Body of pancreas (tissue), 4 donors: ENCODE data around the gene NARF. TPM values are rescaled to one million over a fixed set of nuclear protein-coding genes. Genes with fewer than 3 reads are reported as not detected.
A peak's percentile ranks its signal among the peaks of the same experiment; 100 is the strongest.
"Not testable (repeated sequence)": the region's sequence is repeated elsewhere in the genome, so short reads cannot be mapped to it uniquely, and the experiment has no call there.

Source experiments
- ATAC-seq: fragments of 150-250 bp; one replicate; pipeline ENCODE4 v1.9.1; 2016
- DNase-seq, 4 donors: peaks; one replicate each; pipeline ENCODE4 v3.0.0-alpha.2; 2019
- H3K27ac ChIP-seq, 4 donors: fragments of 200-600 bp; sonication (generic); 1 replicate in 3 of 4; 2 replicates in 1 of 4; pipeline versions ENCODE4 v1.5.1 to v1.6.1; 2016 to 2019; ENCODE audit warnings: mild to moderate bottlenecking in 1 of 4, mixed read lengths in 1 of 4, moderate library complexity in 1 of 4
- H3K27me3 ChIP-seq, 2 donors: fragments of 200-600 bp; sonication (generic); one replicate each; pipeline ENCODE4 v1.6.0; 2016; ENCODE audit warnings: mild to moderate bottlenecking in 1 of 2
- H3K36me3 ChIP-seq, 2 donors: fragments of 200-600 bp; sonication (generic); replicated peaks in 1 of 2; 2 replicates each; pipeline ENCODE4 v1.5.1; 2016; ENCODE audit warnings: low read depth in 2 of 2; ENCODE audit not compliant: insufficient read depth in 1 of 2
- H3K4me1 ChIP-seq: fragments of 200-600 bp; sonication (generic); one replicate; pipeline ENCODE4 v1.6.0; 2016
- H3K4me3 ChIP-seq, 2 donors: fragments of 200-600 bp; sonication (generic); 1 replicate in 1 of 2; 2 replicates in 1 of 2; pipeline ENCODE4 v1.5.1; 2016 to 2019
- H3K9me3 ChIP-seq, 3 donors: fragments of 200-600 bp; sonication (generic); 1 replicate in 2 of 3; 2 replicates in 1 of 3; pipeline ENCODE4 v1.5.1; 2016
- POLR2A ChIP-seq, 3 donors: fragments of 450-650 bp; IDR thresholded peaks; one replicate each; pipeline ENCODE4 v1.6.1; 2016; ENCODE audit warnings: antibody characterized with exemption in 3 of 3, mild to moderate bottlenecking in 2 of 3
- WGBS, 2 donors: methylation state at CpG; one replicate each; pipeline ENCODE4 v1.1.5; 2017; 5-methylcytosine and 5-hydroxymethylcytosine counted together
- intact Hi-C: fragments of 100-400 bp; cut with DNase I; formaldehyde crosslinking; loops from one replicate; pipeline ENCODE4 v1.15.1; 2023
- total RNA-seq, 2 donors: library from RNA; depleted of rRNA; stranded (reverse); fragments of >200 nt; gene quantifications; one replicate each; pipeline ENCODE4 v1.1.0, GENCODE V29; 2016
- TF ChIP-seq, protein P1 (sequence below), 7 experiments: fragments of 450-650 bp in 4 of 7; fragments of 200-600 bp in 3 of 7; sonication (generic) in 3 of 7; IDR thresholded peaks; one replicate each; pipeline ENCODE4 v1.5.1; 2016 to 2019; ENCODE audit warnings: antibody characterized with exemption in 7 of 7

NARF gene
- total RNA-seq, 2 donors from 2014 or later, result 14.5 to 85.4 TPM

DNA sequence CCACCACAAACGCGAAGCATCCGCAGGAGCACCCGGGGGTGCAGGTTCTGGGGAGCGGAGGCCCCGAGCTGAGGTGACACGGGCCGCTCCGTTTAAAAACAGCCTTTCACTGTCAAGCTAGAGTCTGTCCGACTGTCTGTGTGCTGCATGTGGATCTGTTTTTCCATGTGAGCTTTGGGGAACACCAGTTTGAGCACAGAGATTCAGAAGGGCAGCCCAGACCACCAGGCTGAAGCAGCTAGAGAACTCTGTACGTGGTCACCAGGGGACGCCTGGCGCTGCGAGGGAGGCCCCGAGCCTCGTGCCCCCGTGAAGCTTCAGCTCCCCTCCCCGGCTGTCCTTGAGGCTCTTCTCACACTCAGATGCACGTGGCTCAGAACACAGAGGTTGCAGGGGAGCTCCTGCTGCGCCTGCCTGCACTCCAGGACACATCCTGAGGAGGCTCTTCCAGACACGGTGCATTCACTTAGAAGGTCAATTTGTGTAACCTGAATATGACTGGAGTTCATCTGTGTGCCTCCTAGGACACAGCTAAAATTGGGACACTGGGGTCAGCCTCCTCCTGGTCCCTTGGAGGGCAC lies 45.3 kb downstream of the NARF start:
- Histone ChIP-seq H3K27ac (no peak overlapping the region), H3K4me3 (no peak overlapping the region), H3K9me3 (no peaks in the 10 kb centered on the region), H3K4me1 (peaks cover 9% of the 10 kb centered on the region), H3K27me3 (no peaks in the 10 kb centered on the region), H3K36me3 (no peaks in the 10 kb centered on the region)
- WGBS, 2 donors, result 78 to 87% methylated on average over 5 to 19 of the region's 21 CpGs
- no peak for ATAC-seq
- TF ChIP-seq, protein P1, sequence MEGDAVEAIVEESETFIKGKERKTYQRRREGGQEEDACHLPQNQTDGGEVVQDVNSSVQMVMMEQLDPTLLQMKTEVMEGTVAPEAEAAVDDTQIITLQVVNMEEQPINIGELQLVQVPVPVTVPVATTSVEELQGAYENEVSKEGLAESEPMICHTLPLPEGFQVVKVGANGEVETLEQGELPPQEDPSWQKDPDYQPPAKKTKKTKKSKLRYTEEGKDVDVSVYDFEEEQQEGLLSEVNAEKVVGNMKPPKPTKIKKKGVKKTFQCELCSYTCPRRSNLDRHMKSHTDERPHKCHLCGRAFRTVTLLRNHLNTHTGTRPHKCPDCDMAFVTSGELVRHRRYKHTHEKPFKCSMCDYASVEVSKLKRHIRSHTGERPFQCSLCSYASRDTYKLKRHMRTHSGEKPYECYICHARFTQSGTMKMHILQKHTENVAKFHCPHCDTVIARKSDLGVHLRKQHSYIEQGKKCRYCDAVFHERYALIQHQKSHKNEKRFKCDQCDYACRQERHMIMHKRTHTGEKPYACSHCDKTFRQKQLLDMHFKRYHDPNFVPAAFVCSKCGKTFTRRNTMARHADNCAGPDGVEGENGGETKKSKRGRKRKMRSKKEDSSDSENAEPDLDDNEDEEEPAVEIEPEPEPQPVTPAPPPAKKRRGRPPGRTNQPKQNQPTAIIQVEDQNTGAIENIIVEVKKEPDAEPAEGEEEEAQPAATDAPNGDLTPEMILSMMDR (IDR thresholded peaks at IDR 0.05), result no peak
- TF ChIP-seq POLR2A (IDR thresholded peaks at IDR 0.05), result no peak
- intact Hi-C loops, result no loop called here
- DNase-seq, result no peak

DNA sequence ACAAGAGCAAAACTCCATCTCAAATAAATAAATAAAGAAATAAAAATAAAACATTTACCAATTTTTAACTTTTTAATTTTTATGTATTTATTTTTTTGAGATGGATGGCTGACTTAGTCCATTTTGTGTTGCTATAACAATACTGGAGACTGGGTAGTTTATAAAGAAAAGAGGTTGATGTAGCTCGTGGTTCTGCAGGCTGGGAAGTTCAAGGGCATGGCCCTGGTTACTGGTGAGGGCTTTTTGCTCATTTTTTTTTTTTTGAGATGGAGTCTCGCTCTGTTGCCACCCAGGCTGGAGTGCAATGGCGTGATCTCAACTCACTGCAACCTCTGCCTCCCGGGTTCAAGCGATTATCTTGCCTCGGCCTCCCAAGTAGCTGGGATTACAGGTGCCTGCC lies 46.8 kb downstream of the NARF start:
- WGBS, 2 donors, result 87 to 94% methylated on average over 6 of the region's 6 CpGs
- no peak overlapping the region for H3K4me3 ChIP-seq
- intact Hi-C loops, result no loop called here
- H3K9me3 ChIP-seq, result no peaks in the 10 kb centered on the region
- no peak for DNase-seq
- no peak overlapping the region for H3K27ac ChIP-seq
- TF ChIP-seq, protein P1 (IDR thresholded peaks at IDR 0.05), result no peak
- TF ChIP-seq POLR2A (IDR thresholded peaks at IDR 0.05), result no peak
- ATAC-seq, result no peak
- H3K36me3 ChIP-seq, result no peaks in the 10 kb centered on the region
- H3K4me1 ChIP-seq, result peaks cover 9% of the 10 kb centered on the region
- H3K27me3 ChIP-seq, result no peaks in the 10 kb centered on the region

DNA sequence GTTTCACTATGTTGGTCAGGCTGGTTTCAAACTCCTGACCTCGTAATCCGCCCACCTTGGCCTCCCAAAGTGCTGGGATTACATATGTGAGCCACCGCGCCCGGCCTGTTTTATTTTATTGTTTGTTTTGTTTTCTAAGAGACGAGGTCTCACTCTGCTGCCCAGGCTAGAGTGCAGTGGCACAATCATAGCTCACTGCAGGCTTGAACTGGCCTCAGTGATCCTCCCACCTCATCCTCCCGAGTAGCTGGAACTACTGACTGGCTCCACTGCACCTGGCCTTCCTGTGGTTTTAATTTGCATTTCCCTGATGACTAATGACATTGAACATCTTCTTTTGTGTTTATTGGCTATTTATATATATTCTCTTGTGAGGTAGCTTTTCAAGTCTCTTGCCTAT lies 47.9 kb downstream of the NARF start:
- not testable (repeated sequence) for DNase-seq
- 74 to 87% methylated on average over 7 of the region's 7 CpGs for WGBS, 2 donors

DNA sequence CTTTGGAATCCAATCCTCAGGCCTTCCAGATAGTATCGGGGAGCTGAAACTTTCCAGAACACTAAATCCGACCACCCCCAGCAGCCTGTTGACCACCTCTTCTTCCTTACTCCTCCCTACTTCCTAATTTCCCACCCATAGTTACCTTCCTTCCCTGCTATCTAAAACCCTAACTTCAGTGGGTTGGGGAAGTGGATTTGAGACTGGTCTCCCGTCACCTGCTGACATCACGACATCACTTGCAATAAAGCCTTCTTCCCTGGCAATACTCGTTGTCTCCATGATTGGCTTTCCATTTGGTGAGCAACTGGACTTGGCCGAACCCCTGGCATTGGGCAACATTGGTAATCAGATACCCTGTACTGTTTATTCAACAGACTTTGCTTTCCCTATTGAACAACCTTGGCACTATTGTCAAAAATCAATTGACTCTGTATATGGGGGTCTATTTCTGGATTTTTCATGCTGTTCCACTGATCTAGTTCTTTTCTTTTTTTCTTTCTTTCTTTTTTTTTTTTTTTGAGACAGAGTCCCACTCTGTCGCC lies 49.2 kb downstream of the NARF start:
- H3K36me3 ChIP-seq, result no peaks in the 10 kb centered on the region
- intact Hi-C loops, result no loop called here
- H3K27ac ChIP-seq, result no peak overlapping the region
- H3K9me3 ChIP-seq, result no peaks in the 10 kb centered on the region
- TF ChIP-seq, protein P1 (IDR thresholded peaks at IDR 0.05), result no peak
- no peak for TF ChIP-seq POLR2A (IDR thresholded peaks at IDR 0.05)
- no peak overlapping the region for H3K4me3 ChIP-seq
- H3K27me3 ChIP-seq, result no peaks in the 10 kb centered on the region
- H3K4me1 ChIP-seq, result peaks cover 9% of the 10 kb centered on the region
- peak; percentile 56 for ATAC-seq
- DNase-seq, result peak in 1 of 4 donors; percentile 37
- 50 to 62% methylated on average over 7 of the region's 7 CpGs for WGBS, 2 donors

More for the DNA sequence above, 47.9 kb downstream of the NARF start:
- H3K4me3 ChIP-seq, H3K36me3 ChIP-seq, H3K27me3 ChIP-seq, H3K4me1 ChIP-seq, H3K27ac ChIP-seq, intact Hi-C loops, ATAC-seq, H3K9me3 ChIP-seq: not testable (repeated sequence)

DNA sequence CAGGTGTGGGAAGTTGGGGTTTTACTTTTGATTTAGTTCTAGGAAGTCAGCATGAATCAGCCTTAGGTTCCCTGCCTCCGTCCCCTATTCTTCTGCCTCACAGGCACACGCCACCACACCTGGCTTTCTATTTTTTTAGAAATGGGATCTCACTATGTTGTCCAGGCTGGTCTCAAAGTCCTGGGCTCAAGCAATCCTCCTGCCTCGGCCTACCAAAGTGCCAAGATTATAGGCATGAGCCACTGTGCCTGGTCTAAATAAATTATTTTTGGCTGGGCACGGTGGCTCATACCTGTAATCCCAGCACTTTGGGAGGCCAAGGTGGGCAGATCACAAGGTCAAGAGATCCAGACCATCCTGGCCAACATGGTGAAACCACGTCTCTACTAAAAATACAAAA lies 53.1 kb downstream of the NARF start:
- intact Hi-C loops, H3K36me3 ChIP-seq, ATAC-seq, H3K27ac ChIP-seq, H3K27me3 ChIP-seq, H3K9me3 ChIP-seq, H3K4me1 ChIP-seq, DNase-seq, H3K4me3 ChIP-seq: not testable (repeated sequence)
- 82 to 83% methylated on average over 5 of the region's 5 CpGs for whole genome bisulfite sequencing, 2 donors

DNA sequence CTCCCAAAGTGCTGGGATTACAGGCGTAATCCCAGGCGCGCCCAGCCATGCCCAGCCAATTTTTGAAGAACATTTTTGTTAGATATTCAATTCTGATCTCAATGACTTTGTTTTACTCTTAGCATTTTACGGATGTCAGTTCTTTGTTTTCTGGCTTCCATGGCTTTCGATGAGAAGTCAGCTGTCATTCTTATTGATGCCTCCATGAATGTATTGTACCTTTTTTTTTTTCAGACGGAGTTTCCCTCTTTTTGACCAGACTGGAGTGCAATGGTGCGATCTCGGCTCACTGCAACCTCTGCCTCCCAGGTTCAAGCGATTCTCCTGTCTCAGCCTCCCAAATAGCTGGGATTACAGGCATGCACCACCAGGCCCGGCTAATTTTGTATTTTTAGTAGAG lies 55.3 kb downstream of the NARF start:
- H3K4me1 ChIP-seq, result not testable (repeated sequence)
- 89 to 93% methylated on average over 10 of the region's 10 CpGs for WGBS, 2 donors

More for the DNA sequence above, 55.3 kb downstream of the NARF start:
- intact Hi-C loops, H3K27ac ChIP-seq, H3K4me3 ChIP-seq, H3K27me3 ChIP-seq, DNase-seq, H3K9me3 ChIP-seq, H3K36me3 ChIP-seq, ATAC-seq: not testable (repeated sequence)
